GM21447 (cell line): ENCODE measurements around the gene OXER1.

Experiments
- ATAC-seq: cut with Tn5 transposase; IDR thresholded peaks from one replicate; pipeline ENCODE4 v1.9.1; 2021; ENCODE audit not compliant: unreplicated experiment

The OXER1 gene

DNA sequence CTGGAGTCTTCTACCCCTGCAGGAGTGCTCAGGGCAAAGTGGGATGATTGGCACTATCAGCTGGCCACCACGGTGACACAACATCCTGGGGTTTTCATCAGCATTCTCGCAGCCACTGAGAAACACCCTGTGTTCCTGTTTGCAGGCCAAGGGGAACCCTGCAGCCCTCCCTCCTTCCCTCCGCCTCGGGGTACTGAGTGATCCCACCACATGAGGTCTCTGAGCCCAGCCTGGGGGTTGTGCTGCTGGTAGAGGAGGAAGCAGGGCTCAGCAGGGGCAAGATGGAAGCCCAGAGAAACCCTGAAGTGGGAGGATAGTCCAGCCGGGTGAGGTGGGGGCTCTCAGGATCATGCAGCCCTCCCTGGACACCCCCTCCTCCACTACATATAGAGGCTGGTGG is at the start of gene OXER1:
TSS of gene OXER1 (minus strand) at position 40 of the 400 bp plus-strand sequence. CDS start 73 bp downstream, outside the sequence.
- ATAC-seq = no peak

DNA sequence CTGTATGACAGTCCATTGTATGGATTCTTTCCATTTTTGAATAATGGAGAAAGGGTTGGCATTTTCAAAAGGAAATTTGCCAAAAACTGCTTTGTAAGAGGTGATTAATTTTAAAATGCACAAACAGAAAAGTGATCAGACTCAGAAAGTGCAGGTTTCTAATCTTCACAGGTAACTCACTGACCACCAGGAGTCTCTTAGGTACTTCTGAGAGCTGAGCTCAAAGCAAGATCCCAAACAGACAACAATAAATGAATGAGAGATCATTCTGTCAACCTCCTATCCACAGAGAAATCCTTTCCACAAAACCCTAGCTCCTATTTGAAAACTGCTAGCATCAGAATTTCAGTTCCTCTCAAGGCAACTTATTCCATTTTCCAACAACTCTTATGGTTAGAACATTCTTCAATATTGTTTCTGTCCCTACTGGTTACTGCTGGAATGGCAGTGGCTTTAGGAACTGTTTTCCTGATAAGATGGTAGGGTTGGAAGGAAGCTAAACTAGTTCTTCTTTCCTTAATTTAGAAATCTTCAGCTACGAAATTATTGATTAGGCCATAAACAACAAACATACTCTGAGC is 49.1 kb upstream of the OXER1 start:
- no peak for ATAC-seq

DNA sequence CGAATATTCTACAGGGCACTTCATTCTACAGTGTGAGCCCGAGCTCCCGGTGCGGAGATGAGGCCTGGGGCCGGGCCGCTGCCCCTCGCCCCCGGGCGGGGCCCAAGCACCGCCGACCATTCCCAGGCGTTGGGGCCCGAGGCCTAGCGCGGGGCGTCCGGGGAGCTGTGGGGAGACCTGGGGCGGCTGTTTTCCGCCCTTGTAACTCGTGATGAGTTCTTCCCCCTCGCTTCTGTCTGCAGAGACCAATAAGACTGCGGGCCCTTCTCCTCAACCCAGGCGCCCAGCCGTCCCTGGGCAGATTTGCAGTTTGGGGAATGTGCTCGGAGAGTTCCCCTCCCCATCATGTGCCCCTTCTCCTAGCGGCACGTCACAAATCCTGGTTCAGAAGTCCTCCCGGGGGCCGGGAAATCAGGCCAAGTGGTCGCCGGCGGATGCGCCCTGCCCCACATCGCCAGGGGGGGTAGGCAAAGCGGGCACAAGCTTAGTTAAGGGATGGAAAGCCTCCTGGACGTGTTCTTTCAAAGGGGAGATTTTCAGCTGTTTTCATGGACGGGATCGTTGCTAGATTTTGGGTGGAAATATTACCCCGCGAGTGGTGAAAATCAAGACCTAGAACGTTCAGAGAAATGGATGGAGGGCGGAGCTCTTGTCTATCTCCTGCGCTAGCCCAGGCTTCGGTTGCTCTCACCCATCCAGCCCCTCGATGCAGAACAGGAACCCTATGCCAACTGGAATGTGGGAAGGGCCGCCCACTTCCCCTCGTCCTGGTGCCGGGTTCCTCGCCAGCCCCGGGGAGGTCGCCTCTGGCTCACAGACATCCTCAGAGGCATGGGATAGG is 47.3 kb upstream of the OXER1 start:
- peak; percentile 16 for ATAC-seq

- ATAC-seq = peak; percentile 62
Observed at GRCh38 chr2:42810121-42810970, 46.4 kb upstream of the OXER1 start.

DNA sequence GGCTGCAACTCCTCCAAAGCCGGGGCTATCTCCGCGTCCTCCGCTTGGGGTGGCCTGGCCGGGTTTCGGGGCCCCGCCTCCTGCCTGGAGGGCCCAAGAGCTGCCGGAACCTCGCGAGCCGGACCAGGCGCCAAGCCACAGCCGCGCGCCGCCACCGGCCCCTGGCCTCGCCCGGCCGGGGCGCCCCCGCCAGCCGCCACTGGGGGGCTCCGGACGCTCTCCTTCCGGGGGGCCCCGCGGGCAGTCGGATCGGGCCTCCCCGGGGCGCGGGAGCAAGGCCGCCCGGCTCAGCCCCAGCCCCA is 45.8 kb upstream of the OXER1 start:
- ATAC-seq = peak; percentile 40

- no peak for ATAC-seq
Observed at GRCh38 chr2:42809131-42809818, 45.3 kb upstream of the OXER1 start.

DNA sequence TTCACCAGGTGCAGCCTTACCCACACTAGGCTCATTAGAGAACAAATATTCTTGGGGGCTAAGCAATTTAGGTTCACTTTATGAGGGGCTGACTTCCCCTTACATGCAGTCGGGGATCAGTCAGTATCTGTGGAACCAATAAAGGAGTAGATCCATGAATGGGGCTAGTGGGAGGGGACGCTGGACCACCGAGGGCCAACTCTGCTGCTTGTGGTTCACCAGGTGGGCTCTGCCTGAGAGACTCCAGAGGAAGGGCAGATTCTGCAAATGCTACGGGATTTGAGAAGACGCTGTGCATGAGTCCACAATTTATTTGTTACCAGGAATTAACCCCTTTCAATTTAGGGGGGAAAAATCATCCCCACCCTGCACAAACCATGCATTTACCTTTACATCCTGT is 44.4 kb upstream of the OXER1 start:
- no peak for ATAC-seq

DNA sequence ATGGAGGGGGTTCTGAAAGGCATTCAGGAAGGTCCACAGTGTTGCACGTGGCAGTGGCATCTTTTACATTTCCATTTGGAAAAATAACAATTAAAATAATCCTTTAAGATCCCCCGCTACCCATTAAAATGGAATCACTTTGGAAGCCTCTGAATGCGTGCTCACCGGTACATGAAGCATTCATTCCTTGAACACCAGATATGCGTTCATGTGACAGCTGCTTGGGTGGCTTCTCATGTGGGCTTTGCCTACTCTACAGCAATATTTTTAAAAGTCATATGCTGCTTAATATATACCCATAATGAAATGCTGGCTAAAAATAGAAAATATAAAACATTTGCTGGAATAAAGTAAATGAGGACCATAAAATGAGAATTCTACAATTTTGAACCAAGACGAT is 42.9 kb upstream of the OXER1 start:
- no peak for ATAC-seq

GRCh38 chr2:42804891-42805290 is 41.0 kb upstream of the OXER1 start:
- ATAC-seq = no peak

- no peak for ATAC-seq
Observed at GRCh38 chr2:42804338-42804737, 40.4 kb upstream of the OXER1 start.

DNA sequence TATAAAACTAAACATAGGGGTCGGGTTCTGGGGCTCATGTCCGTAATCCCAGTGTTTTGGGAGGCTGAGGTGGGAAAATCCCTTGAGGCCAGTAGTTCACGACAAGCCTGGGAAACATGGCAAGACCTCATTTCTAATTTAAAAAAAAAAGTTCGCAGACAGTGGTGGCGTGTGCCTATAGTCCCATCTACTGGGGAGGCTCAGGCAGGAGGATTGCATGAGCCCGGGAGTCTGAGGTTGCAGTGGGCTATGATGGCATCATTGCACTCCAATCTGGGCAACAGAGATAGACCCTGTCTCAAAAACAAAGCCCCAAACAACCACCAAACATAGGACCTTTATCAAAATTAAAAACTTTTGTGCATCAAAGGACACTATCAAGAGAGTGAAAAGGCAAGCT is 38.2 kb upstream of the OXER1 start:
- ATAC-seq = no peak

DNA sequence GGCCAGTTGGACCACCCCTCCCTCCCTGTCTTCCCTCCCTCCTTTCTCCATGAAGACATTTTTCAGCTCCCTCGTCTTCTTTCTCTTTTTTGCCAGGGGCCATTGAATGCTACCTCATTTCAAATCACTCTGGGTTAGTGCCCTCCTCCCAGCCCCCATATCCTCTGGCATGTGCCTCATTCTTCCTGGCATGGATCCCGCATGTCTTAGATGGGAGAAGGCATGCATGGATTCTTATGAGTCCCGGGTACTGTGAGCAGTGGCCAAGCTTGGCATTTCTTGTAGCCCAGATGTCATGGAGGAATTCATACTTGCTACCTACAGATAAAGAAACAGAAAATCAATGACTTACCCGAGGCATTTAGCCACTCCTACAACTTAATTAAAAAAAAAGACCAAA is 37.4 kb upstream of the OXER1 start:
- no peak for ATAC-seq

DNA sequence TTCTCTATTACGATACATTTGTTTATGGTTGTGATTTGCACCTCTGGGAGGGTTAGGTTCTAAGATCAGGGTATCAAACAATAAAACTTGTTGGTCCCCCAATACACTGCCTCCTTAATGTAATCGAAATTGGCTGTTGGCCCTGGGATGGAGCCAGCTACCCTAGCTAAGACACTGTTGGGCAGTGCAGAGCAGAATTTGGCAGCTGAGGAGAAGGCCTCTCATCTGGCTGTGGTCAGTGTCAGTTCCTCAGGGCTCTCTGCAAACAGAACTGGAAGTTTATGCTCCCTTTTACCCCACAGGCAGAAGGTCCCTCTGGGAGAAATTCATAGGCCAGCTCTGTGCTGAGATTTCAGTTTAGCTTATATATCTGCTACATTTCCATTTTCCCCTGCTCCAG is 37.0 kb upstream of the OXER1 start:
- no peak for ATAC-seq

- no peak for ATAC-seq
Observed at GRCh38 chr2:42800461-42800962, 36.6 kb upstream of the OXER1 start.

GRCh38 chr2:42799881-42800280 is 35.9 kb upstream of the OXER1 start:
- ATAC-seq = no peak

DNA sequence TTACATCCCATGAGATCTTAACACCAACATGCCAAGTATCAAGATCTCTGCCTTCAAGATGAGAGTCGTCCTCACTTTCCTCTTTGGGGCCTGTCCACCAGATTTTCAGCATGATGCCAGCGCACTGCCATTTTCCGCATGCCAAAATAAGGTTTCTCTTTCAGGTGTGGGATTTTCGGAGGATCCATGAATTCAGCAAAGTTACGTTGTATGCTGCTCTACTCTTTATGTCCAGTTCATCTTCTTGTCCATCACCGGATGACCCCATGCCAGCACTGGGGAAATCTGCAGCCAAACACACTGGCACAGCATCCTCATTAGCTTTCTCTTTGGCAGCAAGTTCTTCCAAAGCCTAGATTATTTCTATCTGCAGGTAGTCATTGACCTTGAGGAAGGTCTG is 33.3 kb upstream of the OXER1 start:
- ATAC-seq = no peak

DNA sequence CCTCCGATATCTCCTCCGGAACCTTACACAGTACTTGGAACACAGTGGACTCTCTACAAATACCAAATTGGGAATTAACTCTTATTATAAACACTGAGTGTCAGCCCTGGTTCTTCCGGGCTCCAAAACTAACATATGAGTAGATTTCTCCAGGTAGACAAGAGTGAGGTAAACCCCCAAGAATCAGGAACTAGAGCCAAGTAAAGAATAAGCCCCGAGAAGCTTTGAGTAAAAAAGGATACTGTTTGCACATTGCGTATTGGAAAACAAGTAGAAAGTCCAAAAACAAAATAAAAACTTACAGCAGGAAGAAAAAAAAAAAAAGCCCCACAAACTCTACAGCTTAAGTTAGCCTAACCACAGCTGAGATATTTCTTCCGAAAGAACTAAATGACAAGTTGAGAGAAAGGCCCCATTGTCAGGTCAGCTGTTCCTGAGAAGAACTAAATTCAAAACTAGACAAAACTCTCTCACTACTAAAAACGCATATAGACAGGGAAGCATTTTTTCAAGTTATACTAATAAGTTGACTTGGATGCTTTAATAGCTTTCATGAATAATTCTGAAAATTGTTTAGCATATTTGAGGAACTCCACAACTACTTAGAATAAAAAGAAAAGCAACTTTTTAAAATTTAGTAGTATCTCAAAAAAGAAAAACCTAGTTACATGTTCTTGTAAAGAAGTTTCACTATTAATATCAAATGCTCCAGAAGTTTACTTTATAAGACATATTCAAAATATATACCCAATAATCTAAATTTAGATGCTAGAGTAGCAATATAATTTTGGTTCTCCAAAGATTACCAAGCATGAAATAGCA is 32.7 kb upstream of the OXER1 start:
- peak; percentile 26 for ATAC-seq

DNA sequence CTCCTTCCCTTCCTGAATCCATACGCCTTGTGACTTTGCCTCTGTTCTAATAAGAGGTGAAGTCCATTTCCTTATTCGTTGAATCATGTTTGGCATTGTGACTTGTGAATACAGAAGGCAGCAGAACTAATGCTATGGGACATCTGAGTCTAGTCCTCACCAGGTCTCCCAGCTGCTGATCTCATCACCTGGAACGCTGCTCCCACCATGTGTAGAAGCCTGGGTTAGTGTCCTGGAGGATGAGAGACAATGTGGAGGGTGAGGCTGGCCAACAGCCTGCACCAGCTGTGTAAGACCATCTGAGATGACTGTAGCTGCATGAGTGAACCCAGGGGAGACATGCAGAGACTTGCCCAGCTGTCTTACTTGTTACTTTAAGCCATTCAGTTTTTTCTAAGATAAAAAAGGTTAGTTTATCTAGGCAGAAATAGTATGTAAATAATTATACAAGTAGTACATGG is 31.9 kb upstream of the OXER1 start:
- no peak for ATAC-seq

DNA sequence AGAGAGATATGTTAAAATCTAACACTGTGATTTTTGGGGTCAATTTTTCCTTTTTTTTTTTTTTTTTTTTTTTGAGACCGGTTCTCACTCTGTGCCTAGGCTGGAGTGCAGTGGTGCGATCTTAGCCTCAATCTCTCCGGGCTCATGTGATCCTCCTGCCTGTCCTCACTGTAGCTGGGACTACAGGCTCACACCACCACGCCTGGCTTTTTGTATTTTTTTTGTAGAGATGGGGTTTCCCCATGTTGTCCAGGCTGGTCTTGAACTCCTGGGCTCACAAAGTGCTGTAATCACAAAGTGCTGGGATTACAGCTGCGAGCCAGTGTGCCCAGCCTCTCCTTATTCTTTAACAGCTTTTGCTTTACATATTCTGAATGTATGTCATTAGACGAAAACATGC is 31.3 kb upstream of the OXER1 start:
- ATAC-seq = no peak
